Measurements from ENCODE around the gene ZDHHC4.

DNA sequence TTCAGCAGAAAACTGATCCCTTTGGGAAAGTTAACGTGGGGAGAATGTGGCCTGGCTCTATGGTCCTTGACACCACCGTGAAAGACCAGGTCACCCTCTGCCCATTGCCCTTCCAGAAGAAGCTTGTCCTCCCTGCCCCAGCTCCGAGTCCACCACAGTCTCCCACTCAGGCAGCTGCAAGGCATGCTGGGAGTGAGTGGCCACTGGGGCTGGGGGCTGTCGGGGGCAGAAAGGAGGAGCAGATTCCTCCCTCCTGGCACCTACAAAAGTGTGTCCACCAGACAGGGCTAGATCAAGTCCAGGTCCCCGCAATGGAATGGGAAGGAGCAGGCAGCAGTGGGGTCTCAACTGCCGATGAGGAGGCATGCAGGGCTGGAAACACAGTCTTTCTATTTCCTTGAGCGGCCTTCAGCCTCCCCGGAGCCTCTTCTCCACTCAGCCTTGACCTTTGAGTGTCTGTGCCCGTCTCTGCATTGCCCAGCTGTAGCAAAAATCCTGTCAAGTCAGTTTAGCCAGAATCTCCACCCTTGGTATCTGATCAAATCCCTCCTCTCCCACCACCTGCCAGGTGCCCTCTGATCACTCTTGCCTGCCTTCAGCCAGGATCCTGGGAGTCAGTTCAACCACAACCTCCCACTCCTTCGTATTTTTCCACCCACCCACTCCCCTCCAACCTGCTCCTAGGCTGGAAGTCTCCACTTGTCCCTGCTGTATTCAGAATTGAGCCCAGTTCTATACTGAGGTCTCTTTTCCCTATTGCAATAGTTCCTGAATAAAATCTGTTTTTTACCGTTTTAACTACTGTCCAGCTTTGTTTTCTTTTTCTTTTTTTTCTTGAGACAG, 53.0 kb downstream of the ZDHHC4 start:
- TF ChIP-seq, protein P1, sequence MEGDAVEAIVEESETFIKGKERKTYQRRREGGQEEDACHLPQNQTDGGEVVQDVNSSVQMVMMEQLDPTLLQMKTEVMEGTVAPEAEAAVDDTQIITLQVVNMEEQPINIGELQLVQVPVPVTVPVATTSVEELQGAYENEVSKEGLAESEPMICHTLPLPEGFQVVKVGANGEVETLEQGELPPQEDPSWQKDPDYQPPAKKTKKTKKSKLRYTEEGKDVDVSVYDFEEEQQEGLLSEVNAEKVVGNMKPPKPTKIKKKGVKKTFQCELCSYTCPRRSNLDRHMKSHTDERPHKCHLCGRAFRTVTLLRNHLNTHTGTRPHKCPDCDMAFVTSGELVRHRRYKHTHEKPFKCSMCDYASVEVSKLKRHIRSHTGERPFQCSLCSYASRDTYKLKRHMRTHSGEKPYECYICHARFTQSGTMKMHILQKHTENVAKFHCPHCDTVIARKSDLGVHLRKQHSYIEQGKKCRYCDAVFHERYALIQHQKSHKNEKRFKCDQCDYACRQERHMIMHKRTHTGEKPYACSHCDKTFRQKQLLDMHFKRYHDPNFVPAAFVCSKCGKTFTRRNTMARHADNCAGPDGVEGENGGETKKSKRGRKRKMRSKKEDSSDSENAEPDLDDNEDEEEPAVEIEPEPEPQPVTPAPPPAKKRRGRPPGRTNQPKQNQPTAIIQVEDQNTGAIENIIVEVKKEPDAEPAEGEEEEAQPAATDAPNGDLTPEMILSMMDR (IDR thresholded peaks at IDR 0.05): no peak
- TF ChIP-seq CEBPB (IDR thresholded peaks at IDR 0.05) (no peak), RCOR1 (IDR thresholded peaks at IDR 0.05; ENCODE audit: low read depth, low read length) (no peak), NPAS2 (CRISPR knock-in tag; IDR thresholded peaks at IDR 0.05; ENCODE audit: borderline replicate concordance) (no peak), POLR2A (IDR thresholded peaks at IDR 0.05; ENCODE audit: low read length) (no peak), PHF8 (IDR thresholded peaks at IDR 0.05; ENCODE audit: borderline replicate concordance, low read depth) (no peak), BHLHE40 (IDR thresholded peaks at IDR 0.05; ENCODE audit: low read depth, low read length) (no peak)
- TF ChIP-seq, protein P2, sequence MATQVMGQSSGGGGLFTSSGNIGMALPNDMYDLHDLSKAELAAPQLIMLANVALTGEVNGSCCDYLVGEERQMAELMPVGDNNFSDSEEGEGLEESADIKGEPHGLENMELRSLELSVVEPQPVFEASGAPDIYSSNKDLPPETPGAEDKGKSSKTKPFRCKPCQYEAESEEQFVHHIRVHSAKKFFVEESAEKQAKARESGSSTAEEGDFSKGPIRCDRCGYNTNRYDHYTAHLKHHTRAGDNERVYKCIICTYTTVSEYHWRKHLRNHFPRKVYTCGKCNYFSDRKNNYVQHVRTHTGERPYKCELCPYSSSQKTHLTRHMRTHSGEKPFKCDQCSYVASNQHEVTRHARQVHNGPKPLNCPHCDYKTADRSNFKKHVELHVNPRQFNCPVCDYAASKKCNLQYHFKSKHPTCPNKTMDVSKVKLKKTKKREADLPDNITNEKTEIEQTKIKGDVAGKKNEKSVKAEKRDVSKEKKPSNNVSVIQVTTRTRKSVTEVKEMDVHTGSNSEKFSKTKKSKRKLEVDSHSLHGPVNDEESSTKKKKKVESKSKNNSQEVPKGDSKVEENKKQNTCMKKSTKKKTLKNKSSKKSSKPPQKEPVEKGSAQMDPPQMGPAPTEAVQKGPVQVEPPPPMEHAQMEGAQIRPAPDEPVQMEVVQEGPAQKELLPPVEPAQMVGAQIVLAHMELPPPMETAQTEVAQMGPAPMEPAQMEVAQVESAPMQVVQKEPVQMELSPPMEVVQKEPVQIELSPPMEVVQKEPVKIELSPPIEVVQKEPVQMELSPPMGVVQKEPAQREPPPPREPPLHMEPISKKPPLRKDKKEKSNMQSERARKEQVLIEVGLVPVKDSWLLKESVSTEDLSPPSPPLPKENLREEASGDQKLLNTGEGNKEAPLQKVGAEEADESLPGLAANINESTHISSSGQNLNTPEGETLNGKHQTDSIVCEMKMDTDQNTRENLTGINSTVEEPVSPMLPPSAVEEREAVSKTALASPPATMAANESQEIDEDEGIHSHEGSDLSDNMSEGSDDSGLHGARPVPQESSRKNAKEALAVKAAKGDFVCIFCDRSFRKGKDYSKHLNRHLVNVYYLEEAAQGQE (IDR thresholded peaks at IDR 0.05): no peak
- TF ChIP-seq, protein P3, sequence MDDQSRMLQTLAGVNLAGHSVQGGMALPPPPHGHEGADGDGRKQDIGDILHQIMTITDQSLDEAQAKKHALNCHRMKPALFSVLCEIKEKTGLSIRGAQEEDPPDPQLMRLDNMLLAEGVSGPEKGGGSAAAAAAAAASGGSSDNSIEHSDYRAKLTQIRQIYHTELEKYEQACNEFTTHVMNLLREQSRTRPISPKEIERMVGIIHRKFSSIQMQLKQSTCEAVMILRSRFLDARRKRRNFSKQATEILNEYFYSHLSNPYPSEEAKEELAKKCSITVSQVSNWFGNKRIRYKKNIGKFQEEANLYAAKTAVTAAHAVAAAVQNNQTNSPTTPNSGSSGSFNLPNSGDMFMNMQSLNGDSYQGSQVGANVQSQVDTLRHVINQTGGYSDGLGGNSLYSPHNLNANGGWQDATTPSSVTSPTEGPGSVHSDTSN (IDR thresholded peaks at IDR 0.05): no peak
- TF ChIP-seq, protein P4, sequence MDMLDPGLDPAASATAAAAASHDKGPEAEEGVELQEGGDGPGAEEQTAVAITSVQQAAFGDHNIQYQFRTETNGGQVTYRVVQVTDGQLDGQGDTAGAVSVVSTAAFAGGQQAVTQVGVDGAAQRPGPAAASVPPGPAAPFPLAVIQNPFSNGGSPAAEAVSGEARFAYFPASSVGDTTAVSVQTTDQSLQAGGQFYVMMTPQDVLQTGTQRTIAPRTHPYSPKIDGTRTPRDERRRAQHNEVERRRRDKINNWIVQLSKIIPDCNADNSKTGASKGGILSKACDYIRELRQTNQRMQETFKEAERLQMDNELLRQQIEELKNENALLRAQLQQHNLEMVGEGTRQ (IDR thresholded peaks at IDR 0.05): no peak

All from A549 (cell line).